Omental fat pad (tissue), 4 donors: ENCODE results near the gene ADI1. TPM values are rescaled to one million over a fixed set of nuclear protein-coding genes. Genes with fewer than 3 reads are reported as not detected.

ENCODE experiments used
- ATAC-seq: fragments of 150-250 bp; one replicate; pipeline ENCODE4 v1.9.1; 2016; ENCODE audit warnings: mild to moderate bottlenecking, moderate library complexity; ENCODE audit not compliant: low FRiP score
- DNase-seq: peaks from one replicate; pipeline ENCODE4 v3.0.0-alpha.2; 2019; ENCODE audit warnings: low spot score
- total RNA-seq, 4 donors: library from RNA; depleted of rRNA; stranded (reverse); fragments of >200 nt; gene quantifications; one replicate each; pipeline ENCODE4 v1.1.0, GENCODE V29; 2016
- TF ChIP-seq, protein P1 (sequence below), 3 donors: fragments of 450-650 bp; IDR thresholded peaks; one replicate each; pipeline ENCODE4 v1.5.1; 2016 to 2017; ENCODE audit warnings: antibody characterized with exemption in 3 of 3, mild to moderate bottlenecking in 3 of 3, moderate library complexity in 2 of 3

Gene ADI1
- total RNA-seq, 4 donors from 2014 or later = 54.6 to 117 (median 71.3) TPM

DNA sequence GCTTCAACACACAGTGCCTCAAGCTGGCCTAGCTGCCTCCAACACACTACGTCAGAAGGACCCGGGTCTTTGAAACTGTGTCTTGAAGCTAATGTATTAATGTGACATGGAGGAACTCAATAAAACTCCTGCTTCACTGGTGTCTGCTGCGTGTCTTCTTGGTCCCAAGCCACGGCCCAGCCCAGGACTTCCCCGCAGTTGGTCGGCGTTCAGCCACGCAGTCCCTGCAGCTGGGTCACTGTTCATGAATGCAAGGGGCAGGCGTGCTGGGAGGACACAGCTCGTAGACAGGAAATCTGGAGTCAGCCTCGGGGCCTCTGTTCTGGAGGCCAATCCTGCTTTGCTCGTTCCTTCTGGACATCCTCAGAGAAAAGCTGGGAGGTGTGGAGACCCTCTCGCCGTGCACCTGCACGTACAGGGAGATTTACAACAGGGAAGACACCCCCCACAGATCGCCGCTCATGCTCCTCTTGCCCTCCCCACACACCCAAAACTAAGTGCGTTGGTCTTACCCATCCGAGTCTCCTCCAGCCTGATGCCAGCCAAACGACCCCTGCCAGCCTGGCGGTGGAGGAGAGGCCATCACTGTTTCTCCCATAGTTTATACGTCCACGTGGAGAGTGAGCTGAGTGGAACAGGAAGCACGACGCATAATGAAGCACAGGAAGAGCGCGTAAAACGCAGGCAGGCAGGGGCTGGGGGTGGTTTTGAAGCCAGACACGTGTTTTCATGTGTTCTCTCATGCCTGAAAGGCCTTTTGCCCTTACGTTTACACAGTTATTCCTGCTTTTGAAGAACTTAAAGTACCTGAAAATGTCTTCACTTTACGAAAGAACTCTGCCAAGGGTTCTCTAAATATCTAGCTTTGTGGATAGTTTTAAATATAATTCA lies 39.7 kb downstream of the ADI1 start:
- ATAC-seq (no peak), DNase-seq (no peak)
- TF ChIP-seq, protein P1, sequence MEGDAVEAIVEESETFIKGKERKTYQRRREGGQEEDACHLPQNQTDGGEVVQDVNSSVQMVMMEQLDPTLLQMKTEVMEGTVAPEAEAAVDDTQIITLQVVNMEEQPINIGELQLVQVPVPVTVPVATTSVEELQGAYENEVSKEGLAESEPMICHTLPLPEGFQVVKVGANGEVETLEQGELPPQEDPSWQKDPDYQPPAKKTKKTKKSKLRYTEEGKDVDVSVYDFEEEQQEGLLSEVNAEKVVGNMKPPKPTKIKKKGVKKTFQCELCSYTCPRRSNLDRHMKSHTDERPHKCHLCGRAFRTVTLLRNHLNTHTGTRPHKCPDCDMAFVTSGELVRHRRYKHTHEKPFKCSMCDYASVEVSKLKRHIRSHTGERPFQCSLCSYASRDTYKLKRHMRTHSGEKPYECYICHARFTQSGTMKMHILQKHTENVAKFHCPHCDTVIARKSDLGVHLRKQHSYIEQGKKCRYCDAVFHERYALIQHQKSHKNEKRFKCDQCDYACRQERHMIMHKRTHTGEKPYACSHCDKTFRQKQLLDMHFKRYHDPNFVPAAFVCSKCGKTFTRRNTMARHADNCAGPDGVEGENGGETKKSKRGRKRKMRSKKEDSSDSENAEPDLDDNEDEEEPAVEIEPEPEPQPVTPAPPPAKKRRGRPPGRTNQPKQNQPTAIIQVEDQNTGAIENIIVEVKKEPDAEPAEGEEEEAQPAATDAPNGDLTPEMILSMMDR (IDR thresholded peaks at IDR 0.05) = no peak

DNA sequence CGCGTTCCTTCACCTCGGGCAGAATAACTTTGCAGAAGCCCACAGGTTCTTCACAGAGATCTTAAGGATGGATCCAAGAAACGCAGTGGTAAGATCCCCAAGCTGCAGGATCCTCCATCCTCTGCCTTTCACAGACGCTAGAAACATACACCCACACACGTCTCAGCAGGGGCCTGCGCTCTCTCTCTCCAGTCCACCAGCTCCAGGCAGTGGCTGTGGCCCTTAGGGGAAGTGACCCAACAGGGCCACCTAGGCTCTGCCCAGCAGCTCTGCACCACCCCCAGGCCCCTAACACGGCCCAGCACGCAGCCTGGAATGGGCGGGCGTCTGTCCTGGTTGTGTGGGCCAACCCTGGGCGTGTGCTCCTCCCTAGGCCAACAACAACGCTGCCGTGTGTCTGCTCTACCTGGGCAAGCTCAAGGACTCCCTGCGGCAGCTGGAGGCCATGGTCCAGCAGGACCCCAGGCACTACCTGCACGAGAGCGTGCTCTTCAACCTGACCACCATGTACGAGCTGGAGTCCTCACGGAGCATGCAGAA lies 40.4 kb downstream of the ADI1 start:
- TF ChIP-seq, protein P1 (IDR thresholded peaks at IDR 0.05) = no peak
- DNase-seq = no peak
- no peak for ATAC-seq

DNA sequence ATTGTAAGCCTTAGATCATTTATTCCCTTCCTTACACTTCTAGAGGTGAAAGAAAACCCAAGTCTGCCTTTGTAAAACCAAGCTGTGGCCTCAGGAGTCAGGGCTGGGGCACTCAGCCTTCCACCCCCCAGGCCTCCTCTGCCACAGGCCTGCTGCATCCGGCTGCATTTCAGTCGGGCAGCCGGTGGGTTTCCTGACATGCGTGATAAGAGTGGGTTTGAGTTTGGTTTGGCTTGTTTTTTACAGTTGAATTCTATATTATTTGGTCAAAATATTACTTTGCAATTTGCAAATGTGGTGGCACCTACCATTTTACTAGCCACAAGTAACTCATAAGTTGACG lies 42.4 kb downstream of the ADI1 start:
- ATAC-seq (no peak), DNase-seq (no peak)
- TF ChIP-seq, protein P1 (IDR thresholded peaks at IDR 0.05) = no peak

GRCh38 chr2:3476321-3476984 lies 42.9 kb downstream of the ADI1 start:
- ATAC-seq (no peak), DNase-seq (no peak)
- TF ChIP-seq, protein P1 (IDR thresholded peaks at IDR 0.05) = no peak

GRCh38 chr2:3475771-3476170 lies 43.6 kb downstream of the ADI1 start:
- ATAC-seq (no peak), DNase-seq (no peak)
- TF ChIP-seq, protein P1 (IDR thresholded peaks at IDR 0.05) = no peak

DNA sequence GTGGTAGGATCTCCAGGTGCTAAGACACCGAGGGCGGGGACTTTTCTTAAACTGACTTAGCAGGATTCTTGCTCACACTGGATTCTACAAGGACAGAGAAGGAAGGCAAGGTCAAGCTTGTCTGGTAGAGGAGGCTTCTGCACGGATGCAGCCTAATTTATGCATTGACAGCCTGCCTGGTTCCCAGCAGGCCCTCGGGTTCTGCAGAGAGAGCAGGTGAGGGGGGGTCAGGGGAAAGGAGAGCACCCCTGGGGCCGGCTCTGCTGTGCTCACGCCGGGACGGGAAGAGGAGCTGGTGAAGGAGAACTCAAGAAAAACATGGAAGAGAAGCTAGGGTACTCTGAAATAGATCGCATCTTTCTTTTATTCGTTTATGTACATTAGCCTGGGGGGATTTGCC lies 46.4 kb downstream of the ADI1 start:
- TF ChIP-seq, protein P1 (IDR thresholded peaks at IDR 0.05) = no peak
- no peak for DNase-seq
- no peak for ATAC-seq
